ENCODE measurements around the gene IGSF8.

The IGSF8 gene, protein sequence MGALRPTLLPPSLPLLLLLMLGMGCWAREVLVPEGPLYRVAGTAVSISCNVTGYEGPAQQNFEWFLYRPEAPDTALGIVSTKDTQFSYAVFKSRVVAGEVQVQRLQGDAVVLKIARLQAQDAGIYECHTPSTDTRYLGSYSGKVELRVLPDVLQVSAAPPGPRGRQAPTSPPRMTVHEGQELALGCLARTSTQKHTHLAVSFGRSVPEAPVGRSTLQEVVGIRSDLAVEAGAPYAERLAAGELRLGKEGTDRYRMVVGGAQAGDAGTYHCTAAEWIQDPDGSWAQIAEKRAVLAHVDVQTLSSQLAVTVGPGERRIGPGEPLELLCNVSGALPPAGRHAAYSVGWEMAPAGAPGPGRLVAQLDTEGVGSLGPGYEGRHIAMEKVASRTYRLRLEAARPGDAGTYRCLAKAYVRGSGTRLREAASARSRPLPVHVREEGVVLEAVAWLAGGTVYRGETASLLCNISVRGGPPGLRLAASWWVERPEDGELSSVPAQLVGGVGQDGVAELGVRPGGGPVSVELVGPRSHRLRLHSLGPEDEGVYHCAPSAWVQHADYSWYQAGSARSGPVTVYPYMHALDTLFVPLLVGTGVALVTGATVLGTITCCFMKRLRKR

DNA sequence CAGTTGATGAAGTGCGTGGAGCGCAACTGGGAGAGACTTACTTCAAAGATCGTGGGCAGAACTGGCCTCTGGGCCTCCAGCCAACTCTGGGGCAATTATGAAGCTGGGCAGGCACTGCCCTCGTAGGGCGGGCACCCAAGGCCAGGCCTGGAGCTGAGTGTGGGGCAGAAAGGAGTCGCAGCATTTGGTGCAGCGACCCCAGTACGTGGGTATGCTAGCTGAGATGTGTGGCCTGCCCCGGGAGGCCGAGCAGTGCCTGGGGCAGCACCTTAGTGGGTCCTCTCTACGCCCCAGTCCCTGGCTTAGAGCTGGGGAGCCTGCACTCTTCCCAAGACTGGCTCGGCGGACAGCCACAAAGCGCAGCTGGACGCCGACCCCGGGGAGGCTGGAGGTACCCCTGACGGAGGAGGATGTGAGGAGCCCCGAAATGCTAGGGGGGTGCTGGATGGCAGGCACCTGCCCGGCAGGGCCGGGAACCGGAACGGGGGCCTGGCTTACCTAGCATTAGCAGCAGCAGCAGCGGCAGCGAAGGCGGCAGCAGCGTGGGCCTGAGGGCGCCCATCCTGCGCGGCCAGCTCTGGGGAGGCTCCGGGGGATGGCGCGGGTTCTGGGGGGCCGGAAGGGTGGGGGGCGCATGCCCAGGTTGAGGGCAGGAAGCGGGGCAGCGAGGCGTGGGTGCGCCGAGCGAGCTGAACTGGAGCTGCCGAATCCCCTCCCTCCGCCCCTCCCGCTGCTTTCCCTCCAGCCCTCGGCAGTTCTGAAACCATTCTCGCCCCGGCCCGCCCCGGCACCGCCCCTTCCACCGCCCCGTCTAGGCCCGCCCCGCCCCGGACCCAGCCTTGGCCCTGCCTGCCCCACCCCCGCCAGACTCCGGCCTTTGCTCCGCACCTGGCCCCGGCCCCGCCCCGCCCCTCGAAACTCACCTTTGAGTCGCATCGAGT lies at the start of gene IGSF8:
IGSF8 (minus strand) TSS at position 709 of the 941 bp plus-strand sequence; CDS start at position 562, 147 bp downstream.
- DNase-seq (ENCODE audit: low read depth): no peak

DNA sequence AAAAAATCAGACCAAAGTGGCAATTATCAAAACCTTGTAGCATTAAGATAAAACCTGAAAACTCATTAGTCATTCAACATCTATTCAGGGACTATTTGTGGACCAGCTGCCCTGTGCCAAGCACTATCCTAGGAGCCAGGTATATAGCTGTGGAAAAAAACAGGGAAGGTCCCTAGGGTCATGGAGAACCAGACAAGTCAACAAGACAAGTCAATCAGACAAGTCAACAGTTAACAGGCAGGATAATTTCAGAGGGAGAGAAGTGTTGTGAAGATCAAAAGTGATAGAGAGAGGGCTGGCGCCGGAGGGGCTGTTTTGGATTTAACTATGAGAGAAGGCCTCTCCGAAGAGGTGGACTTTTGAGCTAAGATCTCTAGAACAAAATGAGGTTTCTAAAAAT lies 49.7 kb upstream of the IGSF8 start:
- no peak for DNase-seq (ENCODE audit: low read depth)

DNA sequence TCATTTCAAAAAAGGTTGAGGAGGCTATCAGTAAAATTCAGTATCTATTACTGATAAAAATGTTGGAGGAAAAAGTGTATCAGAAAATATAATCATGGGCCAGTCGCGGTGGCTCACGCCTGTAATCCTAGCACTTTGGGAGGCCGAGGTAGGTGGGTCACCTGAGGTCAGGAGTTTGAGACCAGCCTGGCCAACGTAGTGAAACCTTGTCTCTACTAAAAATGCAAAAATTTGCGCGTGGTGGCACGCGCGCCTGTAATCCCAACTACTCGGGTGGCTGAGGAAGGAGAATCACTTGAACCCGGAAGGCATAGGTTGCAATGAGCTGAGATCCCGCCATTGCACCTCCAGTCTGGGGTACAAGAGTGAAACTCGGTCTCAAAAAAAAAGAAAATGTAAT lies 47.7 kb upstream of the IGSF8 start:
- no peak for DNase-seq (ENCODE audit: low read depth)

DNA sequence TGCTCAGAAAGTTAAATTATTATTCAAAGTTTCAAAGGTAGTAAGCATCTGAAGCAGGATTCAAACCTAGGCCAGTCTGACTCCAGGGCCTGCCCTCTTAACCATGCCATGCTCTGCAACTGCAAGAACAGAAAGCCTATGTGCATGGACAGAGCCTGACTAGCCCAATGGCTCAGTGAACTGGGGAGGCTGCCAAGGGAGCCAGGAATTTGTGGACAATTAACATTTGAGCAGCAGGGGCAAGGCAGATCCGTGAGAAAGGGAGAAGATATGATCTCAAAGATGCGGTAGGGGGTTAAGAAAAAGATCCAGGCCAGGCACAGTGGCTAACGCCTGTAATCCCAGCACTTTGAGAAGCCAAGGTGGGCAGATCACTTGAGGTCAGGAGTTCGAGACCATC lies 46.5 kb upstream of the IGSF8 start:
- no peak for DNase-seq (ENCODE audit: low read depth)

DNA sequence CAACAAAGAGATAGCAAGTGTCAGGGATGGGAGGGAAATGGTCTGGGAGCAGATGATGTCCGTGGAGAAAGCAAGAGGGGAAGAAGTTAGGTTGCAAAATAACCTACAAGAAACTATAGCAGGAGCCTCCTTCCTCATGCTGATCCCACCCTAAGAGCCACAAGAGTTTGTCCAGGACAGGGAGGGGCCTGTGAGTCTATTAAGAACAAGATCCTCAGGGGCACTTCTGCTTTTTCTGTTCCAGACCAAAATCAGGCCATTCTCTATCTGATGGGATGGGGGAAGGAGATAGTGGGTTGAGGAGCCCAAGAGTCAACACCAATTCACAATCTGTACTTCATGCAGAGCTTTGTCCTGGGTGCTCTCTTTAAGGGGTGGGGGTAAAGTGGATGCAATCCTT lies 45.3 kb upstream of the IGSF8 start:
- no peak for DNase-seq (ENCODE audit: low read depth)

DNA sequence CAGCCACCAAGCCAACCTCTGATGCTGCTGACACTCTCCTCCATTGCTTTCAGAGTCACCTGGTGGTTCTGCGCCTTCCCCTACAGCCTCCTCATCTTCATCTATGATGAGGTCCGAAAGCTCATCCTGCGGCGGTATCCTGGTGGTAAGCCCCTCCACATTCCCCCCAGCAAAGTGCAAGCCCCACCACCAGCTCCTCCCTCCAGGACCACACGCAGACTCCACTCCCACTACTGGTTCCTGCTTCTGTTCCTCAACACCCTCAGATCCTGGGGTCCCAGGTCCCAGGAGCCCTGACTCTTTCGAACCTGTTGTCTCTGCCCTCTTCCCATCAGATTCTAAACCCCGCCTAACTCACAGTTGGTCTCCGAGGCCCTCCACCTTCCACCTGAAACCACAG lies 41.4 kb upstream of the IGSF8 start:
- no peak for DNase-seq (ENCODE audit: low read depth)

DNA sequence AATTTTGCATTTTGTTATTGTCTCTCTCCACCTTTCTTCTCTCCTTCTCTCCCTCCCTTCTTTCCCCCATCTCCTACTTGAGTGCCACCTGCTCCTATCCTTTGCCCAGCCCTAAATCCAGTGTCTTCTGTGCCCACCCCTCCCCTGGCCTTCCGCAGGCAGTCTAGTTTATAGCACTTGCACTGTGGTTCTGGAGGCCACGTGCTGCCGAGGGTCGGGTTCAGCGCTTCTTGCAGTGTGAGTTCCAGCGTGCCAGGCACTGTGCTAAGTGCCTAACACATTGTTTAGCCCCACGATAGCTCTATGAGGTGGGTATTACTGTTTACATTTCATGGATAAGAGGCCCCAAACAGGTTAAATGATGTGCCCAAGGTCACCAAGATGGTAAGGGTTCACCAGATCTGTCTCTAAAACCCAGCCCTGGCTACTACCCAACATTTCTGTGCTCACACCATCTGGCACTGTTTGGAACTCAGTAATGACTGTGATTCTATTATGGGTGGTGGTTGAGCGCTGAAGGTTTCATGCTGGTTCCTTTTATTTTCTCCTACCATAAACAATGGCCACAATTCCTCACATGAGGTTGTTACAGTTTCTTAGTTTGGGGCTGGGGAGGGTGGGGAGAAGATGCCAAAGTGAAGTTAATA lies 38.9 kb upstream of the IGSF8 start:
- DNase-seq (ENCODE audit: low read depth): no peak

DNA sequence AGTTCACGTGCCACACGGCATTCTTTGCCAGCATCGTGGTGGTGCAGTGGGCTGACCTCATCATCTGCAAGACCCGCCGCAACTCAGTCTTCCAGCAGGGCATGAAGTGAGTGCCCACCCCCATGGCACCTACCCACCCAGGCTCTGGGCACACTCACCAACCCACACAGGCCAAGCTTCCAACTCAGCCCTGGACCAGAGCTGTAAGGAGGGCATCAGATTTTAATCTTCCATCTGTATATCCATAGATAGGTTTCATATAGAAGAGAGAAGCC lies 38.4 kb upstream of the IGSF8 start:
- DNase-seq (ENCODE audit: low read depth): no peak

DNA sequence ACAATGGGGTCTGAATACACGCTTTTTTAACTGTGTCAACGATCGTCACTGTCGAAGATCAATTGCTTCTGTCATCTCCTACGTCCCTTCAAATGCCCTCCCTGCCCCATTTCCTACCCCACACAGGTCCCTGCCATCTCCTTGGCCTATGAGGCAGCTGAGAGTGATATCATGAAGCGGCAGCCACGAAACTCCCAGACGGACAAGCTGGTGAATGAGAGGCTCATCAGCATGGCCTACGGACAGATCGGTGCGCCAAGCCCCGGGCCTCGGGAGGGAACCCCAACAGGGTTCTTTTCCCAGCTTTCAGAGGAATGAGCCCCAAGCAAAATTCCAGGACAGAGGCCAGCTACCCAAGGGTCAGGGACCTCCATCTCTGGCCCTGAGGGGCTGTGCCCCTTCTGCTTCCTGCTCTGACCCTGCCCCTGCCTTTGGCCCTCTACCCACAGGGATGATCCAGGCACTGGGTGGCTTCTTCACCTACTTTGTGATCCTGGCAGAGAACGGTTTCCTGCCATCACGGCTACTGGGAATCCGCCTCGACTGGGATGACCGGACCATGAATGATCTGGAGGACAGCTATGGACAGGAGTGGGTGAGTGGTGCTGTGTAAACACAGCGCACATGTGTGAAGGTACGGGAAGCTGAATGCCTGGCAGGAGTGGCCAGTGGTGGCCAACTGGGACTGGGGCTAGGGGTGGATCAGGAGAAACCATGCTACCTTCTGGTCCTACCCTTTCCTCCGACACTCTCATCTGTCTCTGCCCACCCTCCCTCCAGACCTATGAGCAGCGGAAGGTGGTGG lies 37.9 kb upstream of the IGSF8 start:
- DNase-seq (ENCODE audit: low read depth): no peak

DNA sequence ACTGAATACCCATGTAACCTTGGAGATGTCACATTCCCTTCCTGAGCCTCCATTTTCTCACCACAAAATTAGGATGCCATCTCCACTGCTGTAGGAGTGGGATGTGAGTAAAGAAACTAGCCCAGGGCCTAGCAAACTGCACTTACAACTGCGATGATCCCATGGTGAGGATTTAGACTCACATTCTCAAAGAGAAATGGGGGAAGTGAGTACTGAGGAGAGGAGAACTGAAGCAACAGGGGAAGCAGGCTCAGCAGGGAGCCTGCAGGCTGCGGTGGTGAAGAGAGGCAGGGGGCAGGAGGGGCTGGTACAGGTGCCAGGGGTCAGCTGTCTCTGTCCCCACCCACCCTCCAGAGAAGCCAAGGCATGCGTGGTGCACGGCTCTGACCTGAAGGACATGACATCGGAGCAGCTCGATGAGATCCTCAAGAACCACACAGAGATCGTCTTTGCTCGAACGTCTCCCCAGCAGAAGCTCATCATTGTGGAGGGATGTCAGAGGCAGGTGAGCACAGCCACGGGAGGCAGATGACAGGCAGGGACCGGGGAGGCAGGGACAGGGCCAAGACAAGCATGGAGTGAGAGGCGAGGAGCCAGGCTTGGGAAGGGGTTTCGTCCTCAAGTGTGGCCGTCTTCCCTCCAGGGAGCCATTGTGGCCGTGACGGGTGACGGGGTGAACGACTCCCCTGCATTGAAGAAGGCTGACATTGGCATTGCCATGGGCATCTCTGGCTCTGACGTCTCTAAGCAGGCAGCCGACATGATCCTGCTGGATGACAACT lies 36.6 kb upstream of the IGSF8 start:
- no peak for DNase-seq (ENCODE audit: low read depth)

DNA sequence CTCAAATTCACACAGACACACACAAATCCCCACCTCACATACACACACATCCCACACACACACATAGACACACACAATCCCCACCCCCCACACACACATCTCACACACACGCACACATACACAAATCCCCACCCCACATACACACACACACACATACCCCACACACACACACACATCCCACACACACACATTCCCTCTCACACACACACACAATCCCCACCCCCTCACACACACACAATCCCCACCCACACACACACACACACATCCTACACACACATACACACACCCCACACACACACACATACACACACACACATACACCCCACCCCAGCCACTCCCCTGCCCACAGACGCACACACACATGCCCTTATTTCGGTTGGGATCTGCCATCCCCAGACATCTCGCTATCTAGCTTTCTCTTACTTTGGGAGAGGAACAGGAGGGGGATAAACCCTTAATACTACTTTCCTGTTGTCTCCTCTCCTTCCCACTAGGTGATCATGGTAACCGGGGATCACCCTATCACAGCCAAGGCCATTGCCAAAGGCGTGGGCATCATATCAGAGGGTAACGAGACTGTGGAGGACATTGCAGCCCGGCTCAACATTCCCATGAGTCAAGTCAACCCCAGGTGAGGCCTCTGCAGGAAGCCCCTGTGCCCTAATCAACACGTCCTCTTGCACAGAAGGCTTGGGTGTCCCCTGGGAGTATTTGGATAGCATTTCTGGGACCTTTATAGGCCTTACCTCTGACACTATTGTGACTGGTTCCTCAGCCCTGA lies 35.8 kb upstream of the IGSF8 start:
- DNase-seq (ENCODE audit: low read depth): no peak

DNA sequence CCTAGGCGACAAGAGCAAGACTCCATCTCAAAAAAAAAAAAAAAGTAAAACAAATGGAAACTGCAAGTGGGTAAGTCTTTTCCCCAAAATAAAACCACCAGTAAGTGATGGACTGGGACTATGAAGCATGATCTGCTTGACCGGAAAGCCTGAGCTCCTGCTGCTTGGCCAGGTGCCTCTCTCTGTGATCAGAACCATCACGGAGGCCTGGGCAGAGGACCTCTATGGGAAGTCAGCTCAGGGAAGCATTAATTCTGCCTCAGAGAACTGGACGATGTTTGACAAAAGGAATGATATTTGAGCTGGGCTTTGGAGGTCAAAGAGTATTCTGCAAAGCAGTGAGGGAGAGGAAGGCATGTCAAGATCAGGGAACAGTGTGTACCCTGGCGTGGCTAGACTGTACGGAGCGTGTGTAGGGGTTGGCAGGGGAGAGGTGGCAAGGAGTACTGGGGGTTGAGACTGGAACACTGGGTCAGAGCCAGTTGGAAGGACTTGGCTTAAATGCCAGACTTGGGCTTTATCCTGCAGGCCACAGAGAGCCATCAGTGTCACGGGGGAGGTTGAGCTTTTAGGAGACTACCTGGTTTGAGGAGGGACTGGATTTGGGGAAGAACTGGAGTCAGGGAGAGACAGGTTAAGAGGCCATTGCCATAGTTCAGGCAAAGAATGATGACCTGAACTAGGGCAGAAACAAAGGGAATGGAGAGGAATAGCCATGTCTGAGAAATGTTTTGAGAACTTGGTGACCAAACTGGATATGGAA lies 33.6 kb upstream of the IGSF8 start:
- DNase-seq (ENCODE audit: low read depth): no peak

DNA sequence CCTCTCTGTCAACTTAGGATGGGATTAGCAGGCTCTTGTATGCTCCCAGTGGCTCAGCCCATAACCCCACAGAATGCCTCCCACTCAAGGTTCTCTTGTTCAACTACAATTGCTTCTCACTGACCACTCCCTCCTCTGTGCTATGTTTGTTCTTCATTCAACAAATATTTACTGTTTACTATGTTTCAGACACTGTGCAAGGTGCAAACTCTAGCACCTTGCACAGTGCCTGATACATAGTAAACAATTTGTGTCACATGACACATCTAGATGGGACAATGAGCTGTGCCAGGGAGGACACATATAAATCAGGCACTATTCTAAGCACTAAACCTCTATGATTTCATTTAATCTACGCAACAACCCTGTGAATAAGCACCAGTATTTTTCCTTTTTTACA lies 32.5 kb upstream of the IGSF8 start:
- no peak for DNase-seq (ENCODE audit: low read depth)

DNA sequence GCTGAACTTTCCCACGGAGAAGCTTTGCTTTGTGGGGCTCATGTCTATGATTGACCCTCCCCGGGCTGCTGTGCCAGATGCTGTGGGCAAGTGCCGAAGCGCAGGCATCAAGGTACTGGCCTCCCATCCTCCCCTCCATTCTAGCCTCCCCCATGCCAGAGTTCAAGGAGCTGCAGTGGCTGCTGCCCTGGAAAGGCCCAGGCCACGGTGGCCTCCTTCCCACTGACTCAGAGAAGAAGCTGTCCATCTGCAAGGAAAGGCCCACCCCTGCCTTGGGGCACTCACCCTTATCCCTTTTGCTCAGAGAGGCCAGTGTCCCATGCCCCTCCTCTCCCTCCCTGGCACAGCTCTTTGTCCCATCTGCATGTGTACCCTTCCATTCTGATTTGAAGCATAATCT lies 32.1 kb upstream of the IGSF8 start:
- no peak for DNase-seq (ENCODE audit: low read depth)

DNA sequence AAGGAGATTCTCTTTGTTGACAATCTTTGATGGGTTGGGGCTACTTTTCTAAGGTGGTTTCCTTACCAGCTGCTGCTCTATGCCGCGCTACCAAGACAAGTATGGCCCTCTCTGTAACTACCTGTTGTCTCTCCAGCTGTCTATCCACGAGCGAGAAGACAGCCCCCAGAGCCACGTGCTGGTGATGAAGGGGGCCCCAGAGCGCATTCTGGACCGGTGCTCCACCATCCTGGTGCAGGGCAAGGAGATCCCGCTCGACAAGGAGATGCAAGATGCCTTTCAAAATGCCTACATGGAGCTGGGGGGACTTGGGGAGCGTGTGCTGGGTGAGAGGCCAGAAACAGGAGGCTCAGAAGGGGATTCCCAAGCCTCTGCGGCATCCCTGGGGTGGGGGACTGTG lies 31.5 kb upstream of the IGSF8 start:
- DNase-seq (ENCODE audit: low read depth): no peak

DNA sequence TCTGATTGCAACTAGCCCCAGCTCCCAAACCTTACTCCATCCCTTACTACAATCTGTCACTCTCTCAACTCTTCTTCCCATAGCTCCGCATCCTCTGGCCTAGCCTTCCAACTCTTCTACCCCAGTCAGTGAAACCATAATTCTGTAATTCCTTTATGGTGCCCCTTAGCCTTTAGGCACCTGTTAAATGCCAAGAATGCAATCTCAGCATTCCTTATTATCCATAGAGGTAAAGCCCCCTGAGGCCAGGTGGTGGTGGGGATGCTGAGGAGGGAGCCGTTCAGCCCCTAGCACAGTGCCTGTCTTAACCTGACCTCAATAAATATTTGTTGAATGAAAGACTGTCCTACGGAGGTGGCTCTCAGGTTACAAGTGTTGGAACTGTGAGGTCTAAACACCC lies 31.1 kb upstream of the IGSF8 start:
- DNase-seq (ENCODE audit: low read depth): no peak

DNA sequence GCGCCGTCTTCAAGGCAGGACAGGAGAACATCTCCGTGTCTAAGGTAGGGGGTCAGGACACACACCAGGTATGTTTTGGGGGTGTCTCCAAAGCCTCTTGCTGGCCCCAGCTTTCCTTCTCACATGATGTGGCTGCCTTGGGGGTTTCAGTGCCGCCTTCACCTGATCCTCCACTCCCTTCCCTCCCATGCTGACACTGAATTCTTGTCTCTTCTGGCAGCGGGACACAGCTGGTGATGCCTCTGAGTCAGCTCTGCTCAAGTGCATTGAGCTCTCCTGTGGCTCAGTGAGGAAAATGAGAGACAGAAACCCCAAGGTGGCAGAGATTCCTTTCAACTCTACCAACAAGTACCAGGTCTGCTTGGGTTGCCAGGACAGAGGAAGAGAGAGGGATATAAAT lies 30.6 kb upstream of the IGSF8 start:
- DNase-seq (ENCODE audit: low read depth): no peak

DNA sequence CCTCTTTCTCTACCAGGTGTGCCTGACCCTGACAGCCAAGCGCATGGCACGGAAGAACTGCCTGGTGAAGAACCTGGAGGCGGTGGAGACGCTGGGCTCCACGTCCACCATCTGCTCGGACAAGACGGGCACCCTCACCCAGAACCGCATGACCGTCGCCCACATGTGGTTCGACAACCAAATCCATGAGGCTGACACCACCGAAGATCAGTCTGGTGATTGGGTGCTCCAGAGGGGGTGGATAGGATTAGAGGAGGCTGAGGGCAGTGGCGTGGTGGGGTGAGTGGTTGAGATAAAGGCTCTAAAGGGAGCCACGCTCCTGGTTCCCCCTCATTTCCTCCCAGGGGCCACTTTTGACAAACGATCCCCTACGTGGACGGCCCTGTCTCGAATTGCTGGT lies 30.2 kb upstream of the IGSF8 start:
- no peak for DNase-seq (ENCODE audit: low read depth)

DNA sequence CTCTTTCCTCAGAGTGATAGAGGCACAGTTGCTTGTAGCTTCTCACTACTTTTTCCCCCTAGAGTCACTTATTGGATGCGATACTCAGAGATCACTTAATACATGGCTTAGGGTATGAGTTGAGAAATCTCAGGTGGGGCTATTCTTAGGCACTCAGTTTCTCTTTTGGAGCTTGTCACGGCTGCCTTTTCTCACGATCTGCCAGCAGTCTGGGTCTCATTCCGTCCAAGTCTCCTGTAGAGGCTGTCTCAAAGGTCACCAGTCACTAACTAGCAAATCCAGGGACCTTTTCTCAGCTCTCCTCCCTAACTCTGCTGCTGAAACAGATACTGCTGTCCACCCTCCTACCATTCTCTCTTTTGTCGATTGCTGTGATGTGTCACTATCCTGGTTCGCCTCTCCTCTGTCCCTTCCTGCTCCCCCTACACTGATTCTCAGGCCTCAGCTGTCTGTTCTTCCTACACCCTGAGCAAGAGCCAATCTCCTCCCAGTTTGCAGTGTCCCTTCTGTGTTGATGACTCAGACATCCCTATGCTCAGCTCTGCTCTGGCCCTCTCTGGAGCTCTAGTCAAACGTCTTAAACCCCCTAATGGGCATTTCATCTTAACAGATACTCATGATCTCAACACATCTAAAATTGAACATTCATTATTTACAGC lies 29.6 kb upstream of the IGSF8 start:
- DNase-seq (ENCODE audit: low read depth): no peak
